A549 (cell line): ENCODE data around the gene SRGAP2. TPM values are rescaled to one million over a fixed set of nuclear protein-coding genes. Genes with fewer than 3 reads are reported as not detected.
"Not testable (repeated sequence)": the region's sequence is repeated elsewhere in the genome, so short reads cannot be mapped to it uniquely, and the experiment has no call there.

ENCODE experiments used
- ATAC-seq, 2 experiments: fragments of 200-7000 bp in 1 of 2; fragments of >200 bp in 1 of 2; cut with Nextera tagmentation in 1 of 2; cut with Tn5 transposase in 1 of 2; 3 replicates each; pipeline versions ENCODE4 v1.8.0 to v1.9.1; 2018 to 2020; ENCODE audit warnings: mild to moderate bottlenecking in 1 of 2, moderate library complexity in 1 of 2
- CTCF ChIA-PET: fragments of 300-600 bp; sonication (Branson Sonifier 250); formaldehyde crosslinking; extraction: SDS; loops from one replicate; lab custom pipeline; 2021; ENCODE audit warnings: antibody characterized with exemption, inconsistent platforms; lab: Yijun Ruan, JAX
- POLR2A ChIA-PET: fragments of 350-600 bp; formaldehyde crosslinking; extraction: SDS; loops from one replicate; lab custom pipeline; 2021; ENCODE audit warnings: antibody characterized with exemption, inconsistent platforms; lab: Yijun Ruan, JAX
- DNase-seq, 2 experiments: peaks; one replicate each; pipeline versions ENCODE4 v3.0.0 to v3.0.0-alpha.2; 2011 to 2016; ENCODE audit warnings: low read depth in 1 of 2, low spot score in 1 of 2
- FAIRE-seq: peaks from 2 replicates; lab custom pipeline; 2011; peaks lifted over from hg19 to GRCh38; lab: Jason Lieb, UNC
- H3K27ac ChIP-seq, 2 experiments: fragments of >200 bp; sonication (Bioruptor Twin); formaldehyde crosslinking; 3 replicates each; pipeline ENCODE4 v1.5.1; 2016 to 2017
- H3K4me1 ChIP-seq: fragments of >200 bp; sonication (Bioruptor Twin); formaldehyde crosslinking; 3 replicates; pipeline ENCODE4 v1.6.1; 2016
- H3K4me2 ChIP-seq: fragments of >200 bp; sonication (Bioruptor Twin); formaldehyde crosslinking; 3 replicates; pipeline ENCODE4 v1.6.1; 2016
- H3K4me3 ChIP-seq: fragments of >200 bp; sonication (Bioruptor Twin); formaldehyde crosslinking; 3 replicates; pipeline ENCODE4 v1.5.1; 2016
- H3K9me3 ChIP-seq: fragments of >200 bp; sonication (Bioruptor Twin); formaldehyde crosslinking; 3 replicates; pipeline ENCODE4 v1.6.1; 2016
- HOXB13 ChIP-seq: fragments of 250-450 bp; sonication (Bioruptor Pico); IDR thresholded peaks from 2 replicates; pipeline ENCODE4 v1.5.0; 2020; ENCODE audit warnings: low read depth, mild to moderate bottlenecking, moderate library complexity
- RFX5 ChIP-seq: fragments of 450-650 bp; IDR thresholded peaks from 2 replicates; pipeline ENCODE4 v1.7.1; 2014; ENCODE audit warnings: antibody characterized with exemption, mild to moderate bottlenecking, moderate library complexity
- WGBS: methylation state at CpG from one replicate; pipeline ENCODE4 v1.1.6; 2017; ENCODE audit errors: missing lambda C conversion rate; 5-methylcytosine and 5-hydroxymethylcytosine counted together
- polyA plus RNA-seq, 4 experiments: library from polyadenylated mRNA; depleted of rRNA in 3 of 4; stranded (reverse); fragments of >200 nt; fragmentation: RNase III in 1 of 4; extraction: RNeasy Plus Mini Kit Qiagen cat#74134 plus additional on column Dnase treatment in 1 of 4; gene quantifications; 2 replicates in 3 of 4; 3 replicates in 1 of 4; pipeline ENCODE4 v1.2.3, GENCODE V29; 2011 to 2017
- TF ChIP-seq, protein P1 (sequence below): IDR thresholded peaks from 2 replicates; pipeline ENCODE4 v1.6.1; 2012

SRGAP2 gene
- polyA plus RNA-seq, 2 of the 4 experiments (the other 2 are of a cell fraction) = 12.3 to 19.6 TPM

DNA sequence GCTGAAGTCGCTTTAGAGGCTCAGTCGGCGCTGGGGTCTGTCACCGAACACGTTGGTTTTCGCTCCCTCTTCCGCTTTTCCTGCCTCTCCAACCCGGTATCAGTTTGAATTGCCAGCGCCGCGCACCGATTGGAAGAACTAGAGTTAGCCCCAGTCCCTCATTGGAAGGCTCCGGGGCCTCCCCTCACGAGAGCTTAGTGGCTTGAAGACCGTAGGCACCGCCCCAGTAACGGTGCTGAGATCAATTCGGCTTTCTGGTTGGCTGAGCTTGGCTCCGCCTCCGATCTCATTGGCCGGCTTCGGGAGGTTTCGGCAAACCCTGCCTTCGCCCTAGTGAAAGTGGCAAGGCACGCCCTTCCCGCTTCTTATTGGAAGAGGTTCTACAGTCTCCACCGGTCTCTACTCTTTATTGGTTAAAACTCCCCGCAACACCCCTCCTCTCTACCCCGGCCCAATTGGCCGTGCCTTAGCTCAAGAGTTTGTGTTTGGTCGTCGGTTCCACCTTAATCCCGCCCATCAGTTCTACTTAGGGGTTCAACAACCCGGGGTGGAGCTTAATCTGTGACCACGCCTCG, 465 bp upstream of the SRGAP2 start, which contains the start of gene FAM72A:
TSS of gene FAM72A (minus strand) at position 51 of the 575 bp plus-strand sequence. CDS start 814 bp downstream, outside the sequence.
- POLR2A ChIA-PET = interaction anchor here (0.6 kb wide), 1 partner anchor 612 kb away, joined by 7 read pairs; no protein-coding TSS in a partner anchor
- peak; percentile 75 to 89 for ATAC-seq
- peak within 1 kb of the TSS; percentile 70 to 88 for H3K27ac ChIP-seq
- H3K4me3 ChIP-seq = peak within 1 kb of the TSS; percentile 50
- not testable (repeated sequence) for H3K4me1 ChIP-seq, H3K9me3 ChIP-seq
- TF ChIP-seq, protein P1, sequence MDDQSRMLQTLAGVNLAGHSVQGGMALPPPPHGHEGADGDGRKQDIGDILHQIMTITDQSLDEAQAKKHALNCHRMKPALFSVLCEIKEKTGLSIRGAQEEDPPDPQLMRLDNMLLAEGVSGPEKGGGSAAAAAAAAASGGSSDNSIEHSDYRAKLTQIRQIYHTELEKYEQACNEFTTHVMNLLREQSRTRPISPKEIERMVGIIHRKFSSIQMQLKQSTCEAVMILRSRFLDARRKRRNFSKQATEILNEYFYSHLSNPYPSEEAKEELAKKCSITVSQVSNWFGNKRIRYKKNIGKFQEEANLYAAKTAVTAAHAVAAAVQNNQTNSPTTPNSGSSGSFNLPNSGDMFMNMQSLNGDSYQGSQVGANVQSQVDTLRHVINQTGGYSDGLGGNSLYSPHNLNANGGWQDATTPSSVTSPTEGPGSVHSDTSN = peak; percentile 60; the same call in 1 of the 2 replicates
- peak; percentile 83; the same call in 1 of the 2 replicates for TF ChIP-seq HOXB13 (CRISPR knock-in tag)
- peak; percentile 75; the same call in 1 of the 2 replicates for TF ChIP-seq RFX5
- TF ChIP-seq, all 56 proteins: peak for 3; not testable (repeated sequence) for 53
- FAIRE-seq, CTCF ChIA-PET, H3K4me2 ChIP-seq: not testable (repeated sequence)
- DNase-seq = peak; percentile 78 to 99
- under 1% methylated on average over 15 of the region's 36 CpGs for WGBS

DNA sequence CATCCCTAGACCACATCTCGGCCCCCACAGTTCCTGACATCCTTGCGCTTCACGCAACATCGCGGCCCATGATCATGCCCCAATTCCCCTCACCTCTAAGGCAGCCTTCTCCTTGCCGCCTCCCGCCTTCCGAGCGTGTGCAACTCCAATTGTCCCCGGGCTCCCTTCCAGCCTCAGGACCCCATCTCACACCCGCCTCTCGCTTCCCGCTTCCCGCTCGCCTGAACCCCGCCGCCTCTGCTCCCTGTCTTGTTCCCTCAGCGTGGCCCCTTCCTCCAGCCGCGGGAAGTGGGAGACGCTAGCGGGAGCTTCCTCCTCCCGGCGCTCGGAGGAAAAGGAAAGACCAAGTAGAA, 794 bp downstream of the SRGAP2 start:
- H3K9me3 ChIP-seq, DNase-seq, H3K4me1 ChIP-seq, FAIRE-seq, CTCF ChIA-PET, POLR2A ChIA-PET: not testable (repeated sequence)
- H3K27ac ChIP-seq = peak overlapping the region in 1 of 2 experiments; percentile 76; a peak in 2 of 6 replicates
- no CpG with 5 or more reads among the region's 25 CpGs for WGBS
- peak overlapping the region; percentile 45; the same call in 2 of the 3 replicates for H3K4me2 ChIP-seq
- ATAC-seq = peak in 1 of 2 experiments; percentile 4; a peak in 2 of 6 replicates
- H3K4me3 ChIP-seq = peak overlapping the region; percentile 42

DNA sequence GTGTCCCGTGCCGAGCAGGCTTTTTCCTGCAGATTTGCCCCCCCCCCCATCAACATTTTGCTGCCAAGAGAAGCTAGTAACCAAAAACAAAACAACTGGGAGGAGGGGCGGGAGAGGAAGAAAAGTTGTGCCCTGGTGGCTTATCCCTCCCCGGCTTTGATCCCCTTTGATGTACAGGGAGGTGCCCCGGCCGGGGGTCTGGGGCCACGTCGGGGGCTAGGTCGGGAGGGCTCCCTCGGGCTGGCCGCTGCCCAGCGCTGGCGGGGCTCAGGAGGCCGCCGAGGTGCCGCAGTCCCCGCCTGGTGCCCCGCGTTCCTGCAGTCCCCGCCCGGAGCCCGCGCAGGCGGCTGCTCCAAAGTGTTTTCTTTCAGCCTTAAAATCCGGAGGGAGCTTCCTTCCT, 1.5 kb downstream of the SRGAP2 start:
- POLR2A ChIA-PET = not testable (repeated sequence)
- 0% methylated on average over 9 of the region's 25 CpGs for WGBS

DNA sequence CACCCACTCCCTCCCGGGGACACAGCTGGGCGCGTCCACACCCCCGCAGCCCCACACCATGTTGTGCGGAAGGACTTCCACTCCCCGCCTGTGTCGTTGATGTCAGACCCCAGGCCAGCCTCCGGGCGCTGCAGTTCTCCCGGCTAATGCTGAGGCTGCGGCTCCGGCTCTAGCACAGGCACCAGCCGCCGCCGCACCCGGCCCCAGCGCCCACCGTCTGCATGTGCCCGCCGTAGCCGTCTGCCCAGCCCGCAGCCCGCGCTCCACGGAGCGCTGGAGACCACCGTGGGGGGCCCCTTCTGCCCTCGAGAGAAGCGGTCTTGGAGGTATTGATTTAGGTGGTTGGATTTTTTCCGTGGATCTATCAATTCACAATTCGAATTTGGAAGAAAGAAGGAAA, 2.2 kb downstream of the SRGAP2 start:
- POLR2A ChIA-PET, FAIRE-seq, H3K4me3 ChIP-seq, CTCF ChIA-PET, H3K9me3 ChIP-seq, H3K27ac ChIP-seq, DNase-seq, ATAC-seq, H3K4me1 ChIP-seq: not testable (repeated sequence)
- peak overlapping the region; percentile 60; the same call in 2 of the 3 replicates for H3K4me2 ChIP-seq
- 0% methylated on average over 1 of the region's 31 CpGs for WGBS

More for the DNA sequence above, 1.5 kb downstream of the SRGAP2 start:
- DNase-seq, H3K9me3 ChIP-seq, ATAC-seq, H3K4me1 ChIP-seq, FAIRE-seq, CTCF ChIA-PET: not testable (repeated sequence)
- Histone ChIP-seq H3K27ac (peak overlapping the region; percentile 57 to 86; a peak in 5 of 6 replicates), H3K4me3 (peak overlapping the region; percentile 53), H3K4me2 (peak overlapping the region; percentile 73)

DNA sequence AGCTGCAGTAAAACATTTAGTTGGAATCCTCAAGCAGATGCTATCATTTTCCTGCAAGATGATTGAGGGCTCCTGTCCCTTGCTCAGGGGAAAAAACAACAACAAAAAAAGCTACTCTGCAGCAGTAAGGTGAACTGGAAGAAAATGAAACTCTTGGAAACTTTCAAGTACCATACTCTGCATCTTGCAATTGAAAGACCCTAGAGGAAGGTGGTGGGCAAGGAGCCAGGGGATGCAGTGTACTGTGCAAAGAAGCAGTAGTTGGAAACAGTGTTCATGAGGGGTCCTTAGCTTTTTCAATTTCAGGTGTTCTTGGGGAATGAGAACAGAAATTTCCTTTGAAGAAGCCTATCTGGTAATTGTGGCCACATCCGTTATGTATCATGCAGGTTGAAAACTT, 7.5 kb downstream of the SRGAP2 start:
- H3K4me1 ChIP-seq, DNase-seq, H3K4me2 ChIP-seq, H3K9me3 ChIP-seq, ATAC-seq, FAIRE-seq, POLR2A ChIA-PET, H3K27ac ChIP-seq, H3K4me3 ChIP-seq, CTCF ChIA-PET: not testable (repeated sequence)
- WGBS = no CpG with 5 or more reads among the region's 1 CpG

DNA sequence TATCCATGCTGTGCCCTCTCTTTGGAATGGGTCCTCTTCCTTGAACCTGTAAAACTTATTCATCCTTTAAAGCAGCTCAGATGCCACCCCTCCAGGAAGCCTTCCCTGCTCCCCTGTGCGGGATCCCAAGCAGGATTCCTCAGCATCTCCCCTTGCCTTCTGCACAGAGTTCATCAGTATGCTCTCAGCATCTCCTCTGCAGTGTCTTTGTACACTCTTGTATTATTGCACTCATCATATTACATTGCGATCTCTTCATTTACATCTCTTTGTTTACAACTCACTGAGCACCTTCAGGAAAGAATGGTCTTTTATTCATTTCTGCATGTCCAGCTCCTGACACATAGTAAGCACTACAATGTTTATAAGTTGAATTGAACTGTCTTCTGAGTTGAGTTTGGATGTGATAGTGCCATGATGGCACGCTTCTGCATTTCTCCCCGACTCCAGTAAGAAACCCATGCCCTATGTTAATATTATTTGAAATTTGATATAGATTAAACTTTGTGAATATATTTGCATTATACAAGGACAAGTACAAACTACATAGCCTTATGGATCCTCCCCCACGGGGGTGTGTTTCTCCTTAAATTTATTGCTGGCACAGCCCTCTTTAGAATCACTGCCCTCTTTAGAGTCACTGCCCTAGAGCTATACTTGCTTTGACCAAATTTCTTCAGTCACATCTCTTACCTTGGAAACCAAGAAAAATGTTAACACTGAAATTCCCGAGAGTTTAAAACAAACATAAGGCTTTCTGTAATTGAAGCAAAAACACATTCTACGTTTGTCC, 12.5 kb downstream of the SRGAP2 start:
- 92% methylated on average over 4 of the region's 7 CpGs for WGBS
- CTCF ChIA-PET, DNase-seq, H3K4me3 ChIP-seq, POLR2A ChIA-PET, H3K4me2 ChIP-seq, FAIRE-seq, ATAC-seq, H3K4me1 ChIP-seq, H3K9me3 ChIP-seq, H3K27ac ChIP-seq: not testable (repeated sequence)

DNA sequence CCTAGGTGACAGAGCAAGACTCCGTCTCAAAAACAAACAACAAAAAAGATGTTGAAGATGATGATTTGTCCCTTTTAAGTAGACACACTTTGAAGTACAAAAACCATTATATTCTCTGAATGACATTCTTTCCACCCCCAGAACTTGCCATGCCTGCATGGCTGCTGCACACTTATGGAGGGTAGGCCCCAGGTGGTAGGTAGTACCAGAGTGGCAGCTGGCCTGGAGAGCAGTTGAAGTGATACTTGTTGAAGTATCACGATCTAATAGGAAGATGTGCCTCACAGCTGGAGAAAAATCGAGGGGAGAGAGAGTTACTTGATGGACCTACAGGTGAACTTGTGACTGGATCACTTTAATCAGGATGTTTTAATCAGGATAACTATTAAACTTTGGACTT, 14.9 kb downstream of the SRGAP2 start:
- H3K4me3 ChIP-seq, DNase-seq, ATAC-seq, CTCF ChIA-PET, POLR2A ChIA-PET, H3K9me3 ChIP-seq, H3K27ac ChIP-seq, H3K4me1 ChIP-seq, FAIRE-seq, H3K4me2 ChIP-seq: not testable (repeated sequence)
- WGBS = 89% methylated on average over 2 of the region's 3 CpGs

DNA sequence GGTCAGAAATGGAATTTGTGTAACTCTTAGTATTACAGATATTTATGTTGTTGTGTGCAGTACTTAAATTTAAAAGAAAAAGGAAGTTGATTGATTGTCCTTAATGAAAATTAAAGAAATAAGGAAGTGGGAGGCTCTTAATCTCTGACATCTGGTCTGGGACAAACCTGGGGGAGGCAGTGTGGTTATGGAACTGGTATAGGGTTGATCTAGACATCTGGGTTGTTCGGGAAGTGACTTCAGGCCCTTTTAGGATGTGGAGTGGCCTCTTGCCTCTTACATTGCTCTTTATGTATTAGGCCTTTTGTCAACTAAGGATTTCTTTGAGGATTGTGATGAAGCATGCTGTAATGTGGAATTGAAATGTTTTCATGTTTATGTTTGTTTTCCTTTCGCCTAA, 15.4 kb downstream of the SRGAP2 start:
- DNase-seq, H3K4me3 ChIP-seq, FAIRE-seq, H3K4me1 ChIP-seq, H3K9me3 ChIP-seq, ATAC-seq, POLR2A ChIA-PET, H3K27ac ChIP-seq, CTCF ChIA-PET, H3K4me2 ChIP-seq: not testable (repeated sequence)
- WGBS = no CpG with 5 or more reads among the region's 2 CpGs

DNA sequence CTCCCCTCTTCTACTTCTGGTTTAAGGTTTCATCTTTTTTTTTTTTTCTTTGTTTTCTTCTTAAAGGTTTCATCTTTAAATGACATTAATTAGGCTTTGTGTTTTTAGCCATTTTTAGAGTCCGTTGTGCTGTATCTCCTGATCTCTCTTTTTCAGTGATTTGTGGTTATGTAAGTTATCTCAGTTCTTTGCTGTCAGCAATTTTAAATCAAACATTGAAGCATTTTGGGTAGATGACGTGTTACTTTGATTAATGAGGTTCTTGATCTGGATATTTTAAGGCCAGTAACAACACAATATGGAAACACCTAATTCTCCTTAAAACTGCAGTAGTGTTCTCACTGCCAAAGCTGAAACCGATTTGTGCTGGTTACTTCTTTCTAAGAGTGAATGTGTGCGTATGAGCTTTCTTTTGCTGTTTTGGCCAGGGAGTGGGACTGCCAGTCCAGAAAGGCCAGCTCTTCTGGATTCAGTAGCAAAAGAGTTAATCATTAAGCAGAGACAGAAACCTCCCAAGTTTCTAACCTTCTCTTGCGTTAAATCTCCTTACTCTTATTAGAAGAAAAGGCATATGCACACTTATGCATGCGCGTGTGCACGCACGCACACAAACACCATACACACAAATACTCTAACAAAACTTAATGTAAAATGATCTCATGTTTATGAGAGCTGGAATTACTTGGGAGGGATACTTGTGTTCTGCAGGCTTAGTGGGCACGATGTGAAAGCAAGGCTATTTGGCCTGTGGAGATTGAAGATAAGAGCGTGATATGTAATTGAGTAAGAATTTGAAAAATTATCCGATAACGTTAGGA, 16.4 kb downstream of the SRGAP2 start:
- H3K9me3 ChIP-seq, H3K4me1 ChIP-seq, H3K27ac ChIP-seq, H3K4me3 ChIP-seq, DNase-seq, FAIRE-seq, POLR2A ChIA-PET, CTCF ChIA-PET: not testable (repeated sequence)
- peak overlapping the region; percentile 43; the same call in 2 of the 3 replicates for H3K4me2 ChIP-seq
- peak in 1 of 2 experiments; percentile 63; a peak in 3 of 6 replicates for ATAC-seq
- 46% methylated on average over 6 of the region's 13 CpGs for WGBS
